ENCODE data around the gene GLO1.
A peak's percentile ranks its signal among the peaks of the same experiment; 100 is the strongest.

Gene GLO1

DNA sequence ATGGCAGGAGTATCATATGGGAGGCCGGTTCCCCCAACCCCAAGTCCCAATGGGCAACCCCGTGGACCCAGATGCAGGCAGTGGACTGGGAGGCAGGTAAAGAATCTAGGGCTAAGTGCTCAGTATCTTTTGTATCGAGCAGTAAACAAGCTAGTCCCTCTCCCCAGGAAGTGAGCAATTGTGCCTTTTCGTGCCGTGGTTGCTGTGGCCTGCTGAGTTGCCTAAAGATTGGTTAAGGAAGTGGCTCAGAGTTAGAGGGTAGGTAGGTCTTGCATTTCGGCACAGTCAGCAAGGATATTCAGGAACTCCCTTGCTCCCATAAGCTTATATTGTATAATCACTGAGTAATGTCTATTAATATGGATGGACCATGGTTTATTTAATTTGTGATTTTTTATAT lies 10.9 kb upstream of the GLO1 start:
- Histone ChIP-seq H3K9me3 (replicated peaks; ENCODE audit: insufficient read depth, low read length) (no peaks in the 10 kb centered on the region), H3K27ac (ENCODE audit: low read length) (no peak overlapping the region), H4K20me1 (ENCODE audit: insufficient read depth, low read length) (no peaks in the 10 kb centered on the region), H3K9ac (ENCODE audit: low read length) (no peak overlapping the region), H3F3A (ENCODE audit: insufficient read depth, low read length) (no peaks in the 10 kb centered on the region), H3K4me1 (ENCODE audit: low read length) (peaks cover 9% of the 10 kb centered on the region; the same call in 1 of the 2 replicates), H3K4me3 (ENCODE audit: low read length) (no peak overlapping the region), H3K79me2 (ENCODE audit: low read length) (no peaks in the 10 kb centered on the region), H3K36me3 (replicated peaks; ENCODE audit: insufficient read depth, low read length) (no peaks in the 10 kb centered on the region), H3K4me2 (ENCODE audit: low read depth, low read length) (no peak overlapping the region), H3K27me3 (replicated peaks; ENCODE audit: insufficient read depth, low read length) (no peaks in the 10 kb centered on the region), H2AFZ (ENCODE audit: low read length) (peak overlapping the region; percentile 26; the same call in 1 of the 2 replicates), H3K9me2 (replicated peaks; ENCODE audit: insufficient read depth, low read length) (no peaks in the 10 kb centered on the region)
- DNase-seq = peak; percentile 48
- TF ChIP-seq, protein P1, sequence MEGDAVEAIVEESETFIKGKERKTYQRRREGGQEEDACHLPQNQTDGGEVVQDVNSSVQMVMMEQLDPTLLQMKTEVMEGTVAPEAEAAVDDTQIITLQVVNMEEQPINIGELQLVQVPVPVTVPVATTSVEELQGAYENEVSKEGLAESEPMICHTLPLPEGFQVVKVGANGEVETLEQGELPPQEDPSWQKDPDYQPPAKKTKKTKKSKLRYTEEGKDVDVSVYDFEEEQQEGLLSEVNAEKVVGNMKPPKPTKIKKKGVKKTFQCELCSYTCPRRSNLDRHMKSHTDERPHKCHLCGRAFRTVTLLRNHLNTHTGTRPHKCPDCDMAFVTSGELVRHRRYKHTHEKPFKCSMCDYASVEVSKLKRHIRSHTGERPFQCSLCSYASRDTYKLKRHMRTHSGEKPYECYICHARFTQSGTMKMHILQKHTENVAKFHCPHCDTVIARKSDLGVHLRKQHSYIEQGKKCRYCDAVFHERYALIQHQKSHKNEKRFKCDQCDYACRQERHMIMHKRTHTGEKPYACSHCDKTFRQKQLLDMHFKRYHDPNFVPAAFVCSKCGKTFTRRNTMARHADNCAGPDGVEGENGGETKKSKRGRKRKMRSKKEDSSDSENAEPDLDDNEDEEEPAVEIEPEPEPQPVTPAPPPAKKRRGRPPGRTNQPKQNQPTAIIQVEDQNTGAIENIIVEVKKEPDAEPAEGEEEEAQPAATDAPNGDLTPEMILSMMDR (IDR thresholded peaks at IDR 0.05; ENCODE audit: low read length) = no peak
- TF ChIP-seq EZH2 (optimal IDR thresholded peaks at IDR 0.05; ENCODE audit: low read depth, low read length) = no peak
- TF ChIP-seq EZH2phosphoT487 (IDR thresholded peaks at IDR 0.05; ENCODE audit: low read length) = no peak

DNA sequence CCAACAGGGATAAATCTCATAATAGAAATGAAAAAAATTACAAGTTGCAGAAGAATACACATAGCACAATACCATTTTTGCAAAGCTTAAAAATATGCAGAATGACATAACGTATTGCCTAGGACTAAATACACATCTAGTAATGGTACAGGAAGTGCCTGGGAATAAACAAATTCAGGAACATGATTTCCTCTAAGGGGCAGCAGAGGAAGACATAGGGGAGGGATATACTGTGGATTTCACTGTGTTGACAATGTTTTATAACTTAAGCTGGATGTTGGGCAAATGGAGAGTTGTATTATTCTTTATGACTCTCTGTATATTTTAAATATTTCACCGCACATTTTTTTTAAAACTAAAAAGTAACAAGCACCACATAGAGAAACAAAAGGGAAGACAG lies 5.6 kb upstream of the GLO1 start:
- no peaks in the 10 kb centered on the region for H3K9me2 ChIP-seq (replicated peaks; ENCODE audit: insufficient read depth, low read length)
- no peaks in the 10 kb centered on the region for H3K4me1 ChIP-seq (ENCODE audit: low read length)
- H3K27ac ChIP-seq (ENCODE audit: low read length) = no peak overlapping the region
- H3K27me3 ChIP-seq (replicated peaks; ENCODE audit: insufficient read depth, low read length) = no peaks in the 10 kb centered on the region
- H3K79me2 ChIP-seq (ENCODE audit: low read length) = no peaks in the 10 kb centered on the region
- no peaks in the 10 kb centered on the region for H3K36me3 ChIP-seq (replicated peaks; ENCODE audit: insufficient read depth, low read length)
- H3K4me3 ChIP-seq (ENCODE audit: low read length) = no peak overlapping the region
- no peak overlapping the region for H3K9ac ChIP-seq (ENCODE audit: low read length)
- DNase-seq = no peak
- H3K4me2 ChIP-seq (ENCODE audit: low read depth, low read length) = no peak overlapping the region
- no peak overlapping the region for H2AFZ ChIP-seq (ENCODE audit: low read length)
- H3K9me3 ChIP-seq (replicated peaks; ENCODE audit: insufficient read depth, low read length) = no peaks in the 10 kb centered on the region
- TF ChIP-seq EZH2phosphoT487 (IDR thresholded peaks at IDR 0.05; ENCODE audit: low read length) (no peak), EZH2 (optimal IDR thresholded peaks at IDR 0.05; ENCODE audit: low read depth, low read length) (no peak)
- TF ChIP-seq, protein P1 (IDR thresholded peaks at IDR 0.05; ENCODE audit: low read length) = no peak
- no peaks in the 10 kb centered on the region for H4K20me1 ChIP-seq (ENCODE audit: insufficient read depth, low read length)
- H3F3A ChIP-seq (ENCODE audit: insufficient read depth, low read length) = no peaks in the 10 kb centered on the region

DNA sequence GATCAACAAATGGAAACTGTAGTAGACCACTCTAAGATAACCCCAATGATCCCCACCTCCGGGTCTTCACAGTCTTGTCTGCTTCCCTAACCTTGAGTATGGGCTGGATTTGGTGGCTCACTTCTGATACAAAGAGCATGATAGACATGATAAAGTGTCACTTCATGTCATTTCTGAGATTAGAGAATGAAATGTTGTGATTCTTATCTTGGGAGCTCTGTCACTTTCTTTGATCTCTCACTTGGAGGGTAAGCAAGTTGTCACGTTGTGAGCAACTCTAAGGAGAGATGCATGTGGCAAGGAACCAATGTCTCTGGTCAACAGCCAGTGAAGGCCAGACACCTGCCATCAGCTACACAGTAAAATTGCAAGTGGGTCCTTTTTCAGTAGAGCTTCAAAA lies 3.0 kb upstream of the GLO1 start:
- Histone ChIP-seq H2AFZ (ENCODE audit: low read length) (no peak overlapping the region), H3K9me3 (replicated peaks; ENCODE audit: insufficient read depth, low read length) (no peaks in the 10 kb centered on the region), H3K9ac (ENCODE audit: low read length) (no peak overlapping the region), H3K27me3 (replicated peaks; ENCODE audit: insufficient read depth, low read length) (no peaks in the 10 kb centered on the region), H3F3A (ENCODE audit: insufficient read depth, low read length) (peaks cover 6% of the 10 kb centered on the region; the same call in 1 of the 2 replicates), H3K4me3 (ENCODE audit: low read length) (no peak overlapping the region), H3K79me2 (ENCODE audit: low read length) (peaks cover 18% of the 10 kb centered on the region), H3K4me2 (ENCODE audit: low read depth, low read length) (no peak overlapping the region), H3K27ac (ENCODE audit: low read length) (no peak overlapping the region), H3K4me1 (ENCODE audit: low read length) (no peaks in the 10 kb centered on the region), H4K20me1 (ENCODE audit: insufficient read depth, low read length) (no peaks in the 10 kb centered on the region), H3K9me2 (replicated peaks; ENCODE audit: insufficient read depth, low read length) (no peaks in the 10 kb centered on the region), H3K36me3 (replicated peaks; ENCODE audit: insufficient read depth, low read length) (no peaks in the 10 kb centered on the region)
- no peak for DNase-seq
- TF ChIP-seq EZH2phosphoT487 (IDR thresholded peaks at IDR 0.05; ENCODE audit: low read length) = no peak
- no peak for TF ChIP-seq EZH2 (optimal IDR thresholded peaks at IDR 0.05; ENCODE audit: low read depth, low read length)
- TF ChIP-seq, protein P1 (IDR thresholded peaks at IDR 0.05; ENCODE audit: low read length) = no peak
